ENCODE results near the gene PLD4. TPM values are rescaled to one million over a fixed set of nuclear protein-coding genes. Genes with fewer than 3 reads are reported as not detected.

The PLD4 gene
- total and polyA plus RNA-seq, 2 experiments from 2014 or later = 0.77 TPM; not detected in 1

DNA sequence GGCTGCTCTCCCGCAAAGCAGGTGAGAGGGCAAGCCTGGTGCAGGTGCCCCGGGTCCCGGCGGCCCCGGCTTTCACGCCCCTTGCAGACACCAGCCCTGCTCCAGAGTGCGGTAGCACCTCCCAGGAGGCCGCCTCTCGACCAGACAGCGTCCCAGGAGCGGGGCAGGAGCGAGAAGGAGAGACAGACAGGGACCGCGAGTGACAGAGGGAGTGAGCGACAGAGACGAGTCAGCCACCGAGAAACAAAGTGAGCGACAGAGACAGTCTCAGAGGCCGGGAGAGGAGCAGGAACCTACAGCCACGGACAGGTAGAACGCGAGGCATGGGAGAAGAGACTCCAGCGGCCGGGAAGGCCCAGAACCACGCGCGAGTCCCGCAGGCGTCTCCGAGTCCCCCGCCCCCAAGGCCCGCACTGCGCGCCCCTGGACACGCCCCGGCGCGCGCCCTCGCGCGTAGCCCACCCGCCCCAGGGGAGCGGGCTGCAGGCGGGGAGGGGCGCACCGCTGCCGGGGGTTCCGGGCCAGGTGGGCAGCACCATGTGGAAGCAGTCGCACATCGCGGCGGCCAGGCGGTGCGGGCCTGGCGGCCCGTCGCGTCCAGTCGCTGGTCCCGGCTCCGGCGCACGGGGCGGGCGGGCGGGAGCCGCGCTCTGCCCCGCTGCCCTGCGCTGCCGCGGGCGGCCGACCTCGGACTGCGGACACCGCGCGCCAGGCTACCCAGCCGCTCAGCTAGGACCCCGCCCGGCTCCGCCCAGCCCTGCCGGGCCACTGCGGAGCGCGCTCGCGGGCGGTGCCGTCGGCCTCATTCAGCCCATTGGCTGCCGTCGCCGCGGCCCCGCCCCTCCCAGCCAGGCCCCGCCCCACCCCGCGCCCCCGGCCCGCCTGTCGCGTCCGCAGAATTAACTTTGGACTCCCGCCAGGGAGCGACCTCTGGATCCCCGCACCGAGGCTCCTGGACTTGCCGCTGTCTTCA lies 53.3 kb downstream of the PLD4 start, which contains the start of gene AHNAK2:
AHNAK2 (minus strand) TSS at position 694 of the 973 bp plus-strand sequence; CDS start at position 557, 137 bp downstream.
- no peaks in the 10 kb centered on the region for H4K20me1 ChIP-seq (ENCODE audit: insufficient read depth, poor library complexity, severe bottlenecking)
- H3K4me2 ChIP-seq = peak within 1 kb of the TSS; percentile 98
- H3K4me1 ChIP-seq (ENCODE audit: insufficient read depth) = peaks cover 31% of the 10 kb centered on the region
- WGBS (ENCODE audit: low lambda C conversion rate, missing lambda C conversion rate) = 12% methylated on average over 28 of the region's 111 CpGs
- no peaks in the 10 kb centered on the region for H3K79me2 ChIP-seq
- no peaks in the 10 kb centered on the region for H3K27me3 ChIP-seq
- H3K4me3 ChIP-seq = peak within 1 kb of the TSS; percentile 39
- H2AFZ ChIP-seq = peak within 1 kb of the TSS; percentile 78
- TF ChIP-seq, protein P1, sequence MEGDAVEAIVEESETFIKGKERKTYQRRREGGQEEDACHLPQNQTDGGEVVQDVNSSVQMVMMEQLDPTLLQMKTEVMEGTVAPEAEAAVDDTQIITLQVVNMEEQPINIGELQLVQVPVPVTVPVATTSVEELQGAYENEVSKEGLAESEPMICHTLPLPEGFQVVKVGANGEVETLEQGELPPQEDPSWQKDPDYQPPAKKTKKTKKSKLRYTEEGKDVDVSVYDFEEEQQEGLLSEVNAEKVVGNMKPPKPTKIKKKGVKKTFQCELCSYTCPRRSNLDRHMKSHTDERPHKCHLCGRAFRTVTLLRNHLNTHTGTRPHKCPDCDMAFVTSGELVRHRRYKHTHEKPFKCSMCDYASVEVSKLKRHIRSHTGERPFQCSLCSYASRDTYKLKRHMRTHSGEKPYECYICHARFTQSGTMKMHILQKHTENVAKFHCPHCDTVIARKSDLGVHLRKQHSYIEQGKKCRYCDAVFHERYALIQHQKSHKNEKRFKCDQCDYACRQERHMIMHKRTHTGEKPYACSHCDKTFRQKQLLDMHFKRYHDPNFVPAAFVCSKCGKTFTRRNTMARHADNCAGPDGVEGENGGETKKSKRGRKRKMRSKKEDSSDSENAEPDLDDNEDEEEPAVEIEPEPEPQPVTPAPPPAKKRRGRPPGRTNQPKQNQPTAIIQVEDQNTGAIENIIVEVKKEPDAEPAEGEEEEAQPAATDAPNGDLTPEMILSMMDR (IDR thresholded peaks at IDR 0.05; ENCODE audit: poor library complexity) = no peak
- TF ChIP-seq EZH2phosphoT487 (IDR thresholded peaks at IDR 0.05; ENCODE audit: low read depth, severe bottlenecking, unreplicated experiment) = no peak
- no peak for TF ChIP-seq EZH2 (IDR thresholded peaks at IDR 0.05; ENCODE audit: borderline replicate concordance)
- H3K36me3 ChIP-seq (replicated peaks; ENCODE audit: insufficient read depth, low read depth) = no peaks in the 10 kb centered on the region
- no peaks in the 10 kb centered on the region for H3K9me2 ChIP-seq (replicated peaks; ENCODE audit: insufficient read depth)
- peak; percentile 94 for DNase-seq (ENCODE audit: low spot score)
- no peaks in the 10 kb centered on the region for H3K9me3 ChIP-seq (ENCODE audit: low read depth)
- no peak within 1 kb of the TSS for H3K27ac ChIP-seq

DNA sequence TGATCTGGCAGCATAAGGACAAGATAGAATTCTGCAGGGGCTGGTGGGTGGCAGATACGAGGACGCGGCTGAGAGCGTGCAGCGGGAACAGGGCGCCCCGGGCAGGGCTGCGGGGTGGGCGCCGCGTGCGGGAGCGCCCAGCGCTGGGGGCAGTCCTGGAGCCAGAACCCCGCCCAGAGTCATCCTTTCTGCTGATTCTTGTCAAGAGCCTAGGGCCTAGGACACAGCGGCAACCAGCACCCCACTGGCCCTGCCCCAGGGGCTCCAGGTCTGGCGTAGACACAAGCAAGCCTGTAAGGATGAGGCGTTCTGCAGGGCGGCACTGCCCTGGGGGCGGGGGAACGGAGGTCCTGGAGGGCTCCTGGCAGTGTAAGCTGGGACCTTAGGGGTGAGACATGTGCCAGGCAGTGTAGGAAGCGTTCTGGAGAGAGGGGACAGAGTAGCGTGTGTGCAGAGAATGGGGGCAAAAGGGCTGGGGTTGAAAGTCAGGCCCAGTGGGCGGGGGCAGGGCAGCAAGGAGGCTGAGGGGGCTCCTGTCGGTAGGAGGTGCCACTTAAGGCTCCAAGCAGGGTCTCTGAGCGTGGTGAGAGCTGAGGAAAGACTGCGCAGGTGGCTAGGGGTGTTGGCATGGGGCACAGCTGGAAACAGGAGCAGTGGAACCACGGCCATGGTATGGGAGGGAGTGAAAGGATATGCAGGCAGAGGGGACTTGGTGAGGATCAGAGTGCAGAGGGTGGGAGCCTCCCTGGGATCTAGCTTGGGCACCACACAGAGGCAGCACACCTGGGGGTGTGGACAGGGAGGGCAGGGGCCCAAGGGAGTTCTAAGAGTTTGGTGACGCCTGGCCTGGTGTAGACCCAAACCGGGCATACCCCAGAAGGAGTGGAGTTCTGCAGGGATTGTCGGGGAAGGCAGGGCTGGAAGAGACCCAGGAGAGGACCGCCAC lies 54.3 kb downstream of the PLD4 start:
- Histone ChIP-seq H3K27ac (no peak overlapping the region), H2AFZ (peak overlapping the region; percentile 71), H4K20me1 (ENCODE audit: insufficient read depth, poor library complexity, severe bottlenecking) (no peaks in the 10 kb centered on the region), H3K4me2 (peak overlapping the region; percentile 98), H3K9me3 (ENCODE audit: low read depth) (no peaks in the 10 kb centered on the region), H3K4me1 (ENCODE audit: insufficient read depth) (peaks cover 23% of the 10 kb centered on the region), H3K4me3 (peak overlapping the region; percentile 39), H3K27me3 (no peaks in the 10 kb centered on the region), H3K9me2 (replicated peaks; ENCODE audit: insufficient read depth) (no peaks in the 10 kb centered on the region), H3K79me2 (no peaks in the 10 kb centered on the region), H3K36me3 (replicated peaks; ENCODE audit: insufficient read depth, low read depth) (no peaks in the 10 kb centered on the region)
- TF ChIP-seq, protein P1 (IDR thresholded peaks at IDR 0.05; ENCODE audit: poor library complexity) = no peak
- TF ChIP-seq EZH2 (IDR thresholded peaks at IDR 0.05; ENCODE audit: borderline replicate concordance) (no peak), EZH2phosphoT487 (IDR thresholded peaks at IDR 0.05; ENCODE audit: low read depth, severe bottlenecking, unreplicated experiment) (no peak)
- WGBS (ENCODE audit: low lambda C conversion rate, missing lambda C conversion rate) = 44% methylated on average over 31 of the region's 32 CpGs
- peak; percentile 9 for DNase-seq (ENCODE audit: low spot score)

DNA sequence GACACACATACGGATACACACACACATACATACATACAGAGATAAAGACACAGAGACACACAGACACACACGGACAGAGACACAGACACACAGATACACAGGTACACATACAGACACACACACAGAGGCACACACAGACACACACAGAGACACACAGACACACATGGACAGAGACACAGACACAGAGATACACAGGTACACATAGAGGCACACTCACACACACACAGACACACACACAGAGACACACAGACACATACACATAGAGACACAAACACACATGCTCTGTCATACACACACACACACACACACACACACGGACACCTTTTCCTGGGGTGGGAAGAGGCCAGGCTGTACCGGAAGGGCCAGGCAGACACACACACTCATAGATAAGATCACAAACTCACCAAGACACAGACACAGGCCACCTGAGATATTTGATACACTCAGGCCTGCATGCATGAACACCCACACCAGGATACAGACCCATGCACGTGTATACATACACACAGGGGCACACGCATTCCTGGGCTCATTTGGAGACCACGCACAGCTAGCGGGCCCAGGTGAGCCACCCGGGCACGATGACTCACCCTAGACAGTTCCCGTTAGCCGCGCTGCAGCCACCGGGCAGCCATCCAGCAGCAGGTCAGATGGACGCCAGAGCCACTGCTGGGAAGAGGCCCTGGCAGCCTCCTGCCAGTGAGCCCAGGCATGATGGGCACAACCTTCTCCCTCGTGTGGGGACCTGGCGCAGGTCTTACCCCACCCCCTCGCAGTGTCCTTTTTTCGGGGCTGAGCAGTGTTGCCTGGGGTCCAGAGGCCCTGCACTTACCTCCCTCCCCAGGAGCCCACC lies 55.3 kb downstream of the PLD4 start:
- Histone ChIP-seq H4K20me1 (ENCODE audit: insufficient read depth, poor library complexity, severe bottlenecking) (no peaks in the 10 kb centered on the region), H3K27ac (no peak overlapping the region), H3K9me2 (replicated peaks; ENCODE audit: insufficient read depth) (no peaks in the 10 kb centered on the region), H3K36me3 (replicated peaks; ENCODE audit: insufficient read depth, low read depth) (no peaks in the 10 kb centered on the region), H3K4me2 (no peak overlapping the region), H3K27me3 (no peaks in the 10 kb centered on the region), H3K4me3 (no peak overlapping the region), H3K4me1 (ENCODE audit: insufficient read depth) (peaks cover 17% of the 10 kb centered on the region), H3K79me2 (no peaks in the 10 kb centered on the region), H2AFZ (no peak overlapping the region), H3K9me3 (ENCODE audit: low read depth) (no peaks in the 10 kb centered on the region)
- TF ChIP-seq EZH2 (IDR thresholded peaks at IDR 0.05; ENCODE audit: borderline replicate concordance) (no peak), EZH2phosphoT487 (IDR thresholded peaks at IDR 0.05; ENCODE audit: low read depth, severe bottlenecking, unreplicated experiment) (no peak)
- TF ChIP-seq, protein P1 (IDR thresholded peaks at IDR 0.05; ENCODE audit: poor library complexity) = no peak
- peak; percentile 39 for DNase-seq (ENCODE audit: low spot score)
- 78% methylated on average over 19 of the region's 19 CpGs for WGBS (ENCODE audit: low lambda C conversion rate, missing lambda C conversion rate)
